Measurements from ENCODE around the gene PNPLA5. TPM values are rescaled to one million over a fixed set of nuclear protein-coding genes. Genes with fewer than 3 reads are reported as not detected.

The PNPLA5 gene
- total and polyA plus RNA-seq, 2 of the 8 experiments (the other 6 are each of a cell fraction or from before 2014, with no cell fraction given): 3.9 to 6.8 TPM

DNA sequence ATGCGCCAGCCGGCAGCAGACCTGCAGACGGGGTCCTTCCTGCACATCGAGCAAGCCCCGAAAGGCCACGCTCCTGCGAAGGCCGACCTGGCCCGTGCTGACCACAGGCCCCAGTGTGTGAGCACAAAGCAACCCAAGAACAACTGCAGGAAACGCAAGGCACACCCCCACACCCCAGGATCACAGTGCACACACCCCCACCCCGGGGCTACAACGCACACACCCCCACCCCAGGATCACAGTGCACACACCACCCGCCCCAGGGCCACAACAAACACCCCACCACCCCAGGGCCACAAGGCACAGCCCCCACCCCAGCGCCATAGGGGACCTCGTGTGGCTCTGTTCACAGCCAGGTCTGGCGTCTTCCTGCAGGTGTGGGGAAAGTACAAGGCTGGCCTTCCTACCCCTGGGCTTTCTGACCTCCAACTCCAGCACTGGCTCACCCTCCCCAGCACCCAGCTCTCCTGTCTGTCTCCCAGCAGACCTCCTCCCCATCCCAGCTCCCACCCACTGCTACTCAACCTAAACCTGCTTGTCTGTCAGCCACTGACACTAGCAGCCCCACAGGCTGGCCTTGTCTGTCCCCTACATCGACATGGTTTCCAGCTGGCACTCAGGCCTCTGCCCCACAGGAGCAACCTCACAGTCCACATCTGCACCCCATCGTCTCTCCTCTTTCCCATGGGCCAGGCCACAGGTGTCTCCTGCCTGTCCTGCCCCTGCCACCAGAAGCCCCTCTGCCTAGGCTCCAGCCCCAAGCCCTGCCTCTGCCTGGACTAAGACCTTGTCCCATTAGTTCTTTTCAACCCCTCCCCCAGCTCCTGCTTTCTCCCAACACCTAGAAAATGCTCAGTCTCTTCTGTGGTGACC lies 59.2 kb downstream of the PNPLA5 start:
- Histone ChIP-seq H2BK5ac (ENCODE audit: low read depth, low read length) (no peak overlapping the region), H3K23me2 (ENCODE audit: low read depth, low read length) (no peaks in the 10 kb centered on the region), H3K79me2 (ENCODE audit: control insufficient read depth in 1 of 2, insufficient read depth in 2 of 2, low read length in 2 of 2) (no peaks in the 10 kb centered on the region), H3K9ac (replicated peaks in 1 of 4; ENCODE audit: extremely low read depth in 1 of 4, low read depth in 3 of 4, low read length in 3 of 4) (no peak overlapping the region), H2BK15ac (ENCODE audit: low read length) (no peak overlapping the region), H4K5ac (ENCODE audit: insufficient read length, low read depth, low read length) (no peak overlapping the region), H3K18ac (ENCODE audit: extremely low read depth, low read length) (no peak overlapping the region), H2AFZ (ENCODE audit: low read length) (no peak overlapping the region), H3K79me1 (ENCODE audit: low read depth, low read length) (peaks cover 12% of the 10 kb centered on the region; the same call in 1 of the 2 replicates), H3K27ac (ENCODE audit: low read depth, low read length) (no peak overlapping the region), H4K91ac (replicated peaks; ENCODE audit: insufficient read length, low read length) (no peak overlapping the region), H3K23ac (ENCODE audit: insufficient read length) (no peak overlapping the region), H3K36me3 (ENCODE audit: control insufficient read depth in 2 of 4, insufficient read depth in 4 of 4, low read length in 3 of 4) (no peaks in the 10 kb centered on the region; a peak in 4 of 8 replicates), H3K4ac (replicated peaks; ENCODE audit: insufficient read length, low read depth, low read length) (no peak overlapping the region), H3K56ac (replicated peaks; ENCODE audit: insufficient read length, low read depth, low read length) (no peak overlapping the region), H3K14ac (ENCODE audit: insufficient read length) (no peak overlapping the region), H4K20me1 (replicated peaks in 1 of 2; ENCODE audit: control insufficient read depth in 1 of 2, insufficient read depth in 2 of 2, low read length in 2 of 2) (peaks cover 4 to 12% of the 10 kb centered on the region in 2 experiments), H3K4me1 (replicated peaks in 1 of 4; ENCODE audit: control insufficient read depth in 3 of 4, insufficient read depth in 4 of 4, low read length in 3 of 4) (peaks cover 0 to 3% (median 0%) of the 10 kb centered on the region in 4 experiments; a peak in 4 of 7 replicates), H2AK5ac (ENCODE audit: low read depth, low read length) (no peak overlapping the region), H4K8ac (ENCODE audit: extremely low read depth, insufficient read depth, low read length) (no peak overlapping the region), H3K4me3 (ENCODE audit: extremely low read depth in 1 of 4, insufficient read depth in 2 of 4, low read depth in 3 of 4, low read length in 4 of 4) (no peak overlapping the region), H3K4me2 (ENCODE audit: insufficient read depth in 1 of 2, low read depth in 2 of 2, low read length in 2 of 2) (no peak overlapping the region), H2BK12ac (ENCODE audit: low read depth, low read length) (no peak overlapping the region), H3K27me3 (replicated peaks in 1 of 4; ENCODE audit: control insufficient read depth in 3 of 4, extremely low read depth in 1 of 4, insufficient read depth in 3 of 4, low read length in 3 of 4) (no peaks in the 10 kb centered on the region), H2BK120ac (replicated peaks; ENCODE audit: low read depth, low read length) (no peak overlapping the region), H3K9me3 (ENCODE audit: insufficient read depth in 2 of 2, low read depth in 1 of 2, low read length in 1 of 2) (no peaks in the 10 kb centered on the region), H2BK20ac (ENCODE audit: low read length) (no peak overlapping the region)
- POLR2A ChIA-PET (ENCODE audit: partially characterized antibody): interaction anchor here (1.2 to 3.5 kb wide), 2 partner anchors 13 to 14 kb away, joined by 3 to 12 read pairs; no protein-coding TSS in a partner anchor
- WGBS, 2 experiments (ENCODE audit: extremely low coverage in 1 of 2, insufficient coverage in 1 of 2, insufficient read length in 1 of 2, insufficient replicate concordance in 2 of 2, low coverage in 1 of 2, low lambda C conversion rate in 2 of 2, missing lambda C conversion rate in 1 of 2): 90% methylated on average over 11 of the region's 18 CpGs; no CpG with 5 or more reads in 1 of the 2 experiments
- DNase-seq (ENCODE audit: low read depth in 1 of 2, low spot score in 2 of 2): no peak
- no peak for FAIRE-seq
- CTCF ChIA-PET (ENCODE audit: partially characterized antibody): no interaction called here
- no peak for TF ChIP-seq TEAD4 (IDR thresholded peaks at IDR 0.05; ENCODE audit: low read depth, low read length)
